GM21367 (cell line): ENCODE measurements around the gene ADAMTS20.

Experiments
- ATAC-seq: cut with Tn5 transposase; IDR thresholded peaks from one replicate; pipeline ENCODE4 v1.9.1; 2021; ENCODE audit not compliant: unreplicated experiment

ADAMTS20 gene

DNA sequence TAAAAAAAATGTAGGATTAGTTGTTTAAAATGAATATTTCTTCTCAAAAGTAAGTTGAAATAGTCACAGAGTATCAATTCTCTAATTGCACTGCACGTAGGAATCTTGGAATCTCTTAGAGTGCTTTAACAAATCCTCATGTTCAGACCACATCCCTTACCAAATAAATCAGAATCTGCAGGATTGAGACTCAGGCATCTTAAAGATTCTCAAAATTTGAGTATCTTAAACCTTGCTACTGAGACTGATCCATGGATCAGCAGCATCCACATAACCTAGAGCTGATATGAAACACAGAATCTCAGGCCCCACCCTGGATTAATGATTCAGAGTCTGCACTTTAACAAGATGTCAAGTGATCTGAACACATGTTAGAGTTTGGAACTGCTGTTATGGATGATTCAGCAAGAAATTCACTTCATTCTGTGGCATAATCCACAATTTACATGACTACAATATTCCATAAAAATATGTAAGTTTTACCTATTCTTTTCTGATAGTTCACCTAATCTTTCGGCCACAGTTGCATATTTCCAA, 58.7 kb downstream of the ADAMTS20 start:
- ATAC-seq, result no peak

DNA sequence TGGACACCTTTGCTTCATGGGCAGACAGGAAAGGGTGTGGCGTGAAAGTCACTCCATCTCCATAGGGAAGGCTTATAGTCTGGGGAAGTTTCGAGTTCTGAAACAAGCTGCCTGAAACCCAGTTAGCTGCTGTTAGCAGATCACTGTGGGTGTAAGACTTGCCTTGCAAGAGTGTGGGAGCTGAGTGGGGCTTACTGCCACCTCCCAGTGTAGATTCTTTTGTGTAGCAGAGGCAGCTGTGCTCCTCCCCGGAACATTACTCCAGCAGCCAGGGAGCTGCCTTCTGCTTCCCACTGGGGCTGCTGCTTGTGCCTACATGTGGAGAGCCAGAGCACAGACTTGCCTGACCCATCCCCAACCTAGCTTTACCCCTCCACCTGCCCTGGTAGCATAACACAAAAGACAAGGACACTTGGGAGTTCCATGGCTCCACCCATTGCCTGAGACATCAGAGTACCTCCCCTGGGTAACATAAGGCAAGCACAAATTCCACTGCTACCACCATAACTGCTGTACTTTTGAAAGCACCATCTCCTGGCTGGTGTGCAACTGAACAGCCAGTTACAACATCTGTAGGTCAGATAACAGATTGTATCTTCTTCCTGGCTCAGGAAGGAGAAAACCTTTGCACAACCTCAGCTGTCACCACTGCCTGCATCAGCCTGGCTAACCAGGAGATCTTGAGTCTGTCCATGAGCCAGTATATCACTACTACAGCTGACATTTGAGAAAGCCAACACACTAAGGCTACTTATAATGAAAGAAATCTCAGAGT, 69.5 kb downstream of the ADAMTS20 start:
- no peak for ATAC-seq

DNA sequence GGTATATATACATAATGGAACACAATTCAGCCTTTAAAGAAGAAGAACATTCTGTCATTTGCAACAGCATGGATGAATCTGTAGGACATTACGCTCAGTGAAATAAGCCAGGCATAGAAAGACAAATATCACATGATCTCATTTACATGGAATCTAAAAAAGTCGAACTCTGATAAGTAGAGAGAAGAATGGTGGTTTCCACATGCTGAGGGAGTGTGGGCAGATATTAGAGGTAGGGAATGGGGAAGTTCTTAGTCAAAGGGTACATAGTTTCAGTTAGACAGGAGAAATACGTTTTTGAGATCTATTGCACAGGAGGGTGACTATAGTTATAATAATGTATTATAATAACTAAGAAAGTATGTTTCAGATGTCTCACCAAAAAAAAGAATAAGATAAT, 71.4 kb downstream of the ADAMTS20 start:
- no peak for ATAC-seq

DNA sequence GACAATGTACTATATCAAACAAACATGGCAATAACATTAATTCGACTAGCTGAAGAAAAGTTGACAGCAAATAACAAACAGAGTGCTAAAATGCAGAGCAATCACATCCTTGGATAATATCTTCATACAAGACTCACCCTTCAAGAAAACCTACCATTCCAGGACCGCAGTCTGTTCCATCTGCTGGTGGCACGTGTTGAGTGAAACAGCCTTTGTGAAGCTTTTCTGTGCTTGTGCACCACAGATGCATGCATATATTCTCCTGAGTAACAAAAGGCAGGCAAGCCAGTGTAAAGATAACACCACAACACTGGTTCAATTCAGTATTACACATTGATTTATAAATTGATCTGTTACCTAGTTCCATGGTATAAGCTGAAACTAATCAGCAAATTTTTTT, 89.3 kb downstream of the ADAMTS20 start:
- no peak for ATAC-seq

DNA sequence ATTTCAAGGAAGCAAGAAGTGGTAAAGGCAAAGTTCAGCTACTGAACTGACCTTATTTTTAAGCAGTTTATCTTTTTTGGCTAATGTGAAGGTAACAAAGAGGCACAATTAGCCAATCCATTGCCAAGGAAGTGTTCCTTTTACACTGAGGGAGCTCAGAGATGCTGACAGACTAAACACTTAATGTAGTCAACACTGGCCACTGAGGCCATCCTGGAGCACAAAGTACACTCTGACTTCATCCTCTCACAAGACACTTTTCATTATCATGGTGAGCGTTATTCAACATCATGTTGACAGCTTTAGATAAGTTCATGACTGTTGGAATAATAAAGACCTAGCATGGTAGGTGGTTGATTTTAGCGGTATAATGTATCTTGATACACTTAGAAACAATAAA, 89.9 kb downstream of the ADAMTS20 start:
- ATAC-seq, result no peak

DNA sequence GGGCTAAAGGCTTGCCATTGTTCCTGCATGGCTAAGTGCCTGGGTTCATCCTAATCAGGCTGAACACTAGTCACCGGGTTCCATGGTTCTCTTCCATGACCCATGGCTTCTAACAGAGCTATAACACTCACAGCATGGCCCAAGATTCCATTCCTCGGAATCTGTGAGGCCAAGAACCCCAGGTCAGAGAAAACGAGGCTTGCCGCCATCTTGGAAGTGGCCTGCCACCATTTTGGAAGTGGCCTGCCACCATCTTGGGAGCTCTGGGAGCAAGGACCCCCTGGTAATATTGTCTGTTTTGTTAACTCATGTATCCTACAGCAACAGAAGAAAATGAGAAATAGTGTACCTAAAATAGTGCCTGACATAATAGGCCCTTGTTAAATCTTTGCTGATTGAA, 92.7 kb downstream of the ADAMTS20 start:
- ATAC-seq, result no peak

DNA sequence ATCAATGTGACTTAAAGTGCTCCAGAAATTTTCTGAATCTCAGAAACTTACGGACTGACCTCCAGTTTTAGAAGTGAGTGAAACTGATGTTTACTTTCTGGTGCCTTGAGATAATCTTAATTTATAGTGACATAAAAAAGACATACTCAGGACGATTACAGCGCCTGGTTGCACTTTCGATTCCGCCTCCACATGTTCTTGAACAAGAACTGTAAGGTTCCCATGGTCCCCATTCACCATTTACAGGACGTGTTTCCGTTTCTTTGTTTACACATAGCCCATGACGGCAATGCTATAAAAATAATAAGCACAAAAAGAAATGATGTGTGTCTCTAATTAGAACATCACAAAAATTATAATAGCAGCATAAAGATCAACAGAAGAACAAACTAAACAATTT, 98.2 kb downstream of the ADAMTS20 start:
- no peak for ATAC-seq

DNA sequence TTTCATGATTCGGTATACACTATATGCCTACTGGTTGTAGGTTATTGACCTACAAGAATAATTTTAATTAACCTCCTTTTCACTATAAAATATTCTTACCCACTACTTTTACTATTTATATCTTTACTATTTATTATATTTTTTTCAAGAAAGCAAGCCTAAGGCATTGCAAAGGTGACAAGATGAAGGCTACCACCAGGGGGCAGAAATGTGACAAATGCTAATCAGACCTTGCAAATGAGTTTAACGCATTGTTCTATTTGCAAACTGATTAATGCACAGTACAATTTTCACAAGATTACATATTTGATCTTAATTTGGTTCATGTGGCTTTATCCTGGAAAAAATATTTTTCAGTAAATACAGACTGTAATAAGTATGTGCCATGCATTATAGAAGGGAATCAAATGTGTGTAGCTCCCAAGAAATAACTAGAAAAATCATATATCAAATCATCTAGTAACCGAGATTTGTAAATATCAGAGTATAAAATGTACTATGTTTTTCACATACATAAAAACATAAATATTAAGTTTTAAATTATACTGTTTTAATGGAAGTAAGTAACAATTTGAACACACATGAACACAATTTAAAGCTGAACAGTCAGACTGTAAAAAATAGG, 107.0 kb downstream of the ADAMTS20 start:
- ATAC-seq, result peak; percentile 62

DNA sequence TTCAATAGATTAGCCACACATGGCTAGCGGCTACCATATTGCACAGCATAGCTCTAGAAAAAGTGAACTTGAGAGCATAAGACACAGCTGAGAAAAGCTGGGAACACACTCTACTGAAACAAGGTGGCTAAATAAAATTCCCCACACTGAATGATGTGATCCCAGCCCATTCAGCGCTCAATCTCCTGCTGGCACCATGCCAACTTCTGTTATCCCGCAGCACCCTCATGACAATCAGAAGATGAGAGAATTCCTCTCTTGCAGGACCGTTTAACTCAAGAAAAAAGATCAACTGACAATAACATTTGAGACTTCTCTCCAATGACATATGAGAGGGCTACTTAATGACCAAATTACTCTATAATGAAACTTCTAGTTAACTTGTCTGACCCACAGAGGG, 115.4 kb downstream of the ADAMTS20 start:
- ATAC-seq, result no peak

DNA sequence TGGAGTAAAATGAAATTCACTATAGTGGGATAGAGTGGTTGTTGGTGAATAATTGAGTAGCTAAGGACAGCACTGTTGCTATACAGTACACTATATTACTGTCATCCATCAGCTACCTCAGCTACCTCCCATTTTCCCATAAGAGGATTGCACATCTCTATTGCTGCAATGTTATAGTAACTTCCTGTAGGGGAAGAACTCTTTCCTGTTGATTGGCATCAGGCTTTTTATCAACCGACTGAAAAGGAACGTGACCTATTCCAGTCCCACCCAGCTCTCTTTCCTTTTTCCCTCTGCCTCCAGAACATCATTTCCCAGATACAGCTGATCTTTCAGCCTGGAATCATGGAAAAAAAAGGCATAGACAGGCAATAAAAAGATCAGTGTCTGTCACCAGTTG, 117.4 kb downstream of the ADAMTS20 start:
- ATAC-seq, result no peak

DNA sequence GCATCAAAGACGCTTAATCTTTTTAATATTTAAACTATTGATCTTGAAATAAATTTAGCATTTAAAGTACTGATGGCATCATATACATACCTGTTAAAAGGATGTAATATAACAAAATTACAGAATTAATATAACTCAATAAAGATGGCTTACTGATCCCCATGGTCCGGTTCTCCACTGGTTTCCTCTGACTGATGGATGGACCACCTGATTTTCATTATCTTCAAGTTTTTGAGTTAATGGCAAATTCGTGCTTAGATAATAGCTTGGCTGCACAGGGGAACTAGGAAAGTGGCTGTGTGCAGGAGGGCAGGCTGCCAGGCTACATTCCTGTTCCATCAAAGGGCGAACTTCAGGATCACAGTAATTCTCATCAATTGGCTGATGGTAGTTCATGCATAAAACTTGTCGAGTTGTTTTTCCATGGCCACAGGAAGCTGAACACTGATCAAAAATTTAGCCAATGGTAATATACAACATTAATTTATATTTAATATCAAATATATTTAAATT, 123.9 kb downstream of the ADAMTS20 start:
- no peak for ATAC-seq

DNA sequence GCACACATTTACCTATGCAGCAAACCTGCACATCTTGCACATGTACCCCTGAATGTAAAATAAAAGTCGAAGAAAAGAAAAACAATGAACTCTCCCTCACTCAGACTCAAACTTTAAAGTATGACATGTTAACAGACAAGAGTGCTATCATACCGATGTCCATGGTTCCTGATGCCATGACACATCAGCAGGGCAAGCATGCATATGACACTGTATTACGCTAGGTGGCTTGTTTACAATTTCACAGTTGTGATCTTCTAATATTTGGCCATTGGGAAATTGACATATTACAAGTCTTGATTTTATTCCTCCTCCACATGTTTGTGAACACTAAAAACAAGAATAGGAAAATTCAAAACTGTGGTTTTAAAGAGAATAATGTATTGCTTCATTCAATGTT, 126.6 kb downstream of the ADAMTS20 start:
- ATAC-seq, result no peak

DNA sequence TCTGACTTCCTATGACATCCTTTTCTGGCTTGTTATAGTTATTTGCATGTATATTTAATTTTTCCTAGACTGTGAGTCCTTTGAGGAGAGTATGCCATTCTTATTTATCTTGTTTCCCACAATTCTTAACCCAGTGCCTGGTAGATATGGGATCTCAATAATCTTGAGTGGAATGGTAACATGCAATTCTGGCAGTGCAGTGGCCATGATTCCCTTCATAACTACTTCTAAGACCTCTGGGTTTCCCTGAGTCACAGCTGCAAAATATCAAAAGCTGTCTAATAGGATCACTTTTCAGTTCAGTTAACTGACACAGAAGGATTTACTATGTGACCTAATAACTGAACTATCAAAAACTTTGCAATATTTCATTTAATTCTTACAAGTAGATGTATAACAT, 135.0 kb downstream of the ADAMTS20 start:
- ATAC-seq, result no peak

DNA sequence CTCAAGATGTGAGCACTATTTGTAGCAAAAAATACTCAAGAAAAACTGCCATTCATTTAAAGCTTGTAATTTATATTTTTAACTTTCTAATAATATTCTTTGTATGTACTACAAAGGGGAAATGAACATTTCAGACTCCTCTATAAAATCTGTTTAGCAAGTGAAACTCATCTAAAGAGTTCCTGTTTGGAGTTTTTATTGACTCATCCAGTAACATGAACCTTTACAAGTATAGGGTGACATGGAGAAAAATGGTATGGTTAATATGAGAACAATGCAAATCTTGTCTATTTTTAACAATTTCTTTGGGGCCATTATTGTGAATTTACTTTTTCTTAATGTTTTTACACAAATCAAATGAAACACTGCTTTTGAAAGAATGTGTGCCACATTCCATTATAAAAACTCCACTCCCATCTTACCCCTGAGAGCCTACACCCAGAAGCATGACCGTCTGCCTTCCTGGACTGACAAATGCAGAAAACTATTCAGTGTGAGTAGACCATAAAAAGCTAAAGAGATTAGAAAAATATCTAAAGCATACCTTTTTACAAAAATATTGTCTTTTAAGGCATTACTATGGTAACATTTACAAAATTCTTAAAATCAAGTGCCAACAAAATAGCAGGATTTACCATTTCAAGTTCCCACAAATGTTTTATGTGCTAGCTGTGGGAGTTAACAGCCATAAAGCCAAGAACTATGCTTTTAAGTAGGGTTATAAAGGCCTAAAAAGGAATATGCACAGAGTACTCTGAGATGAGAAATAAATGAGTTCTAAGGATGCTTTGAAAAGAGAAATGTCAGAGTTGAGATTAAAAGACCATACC, 144.0 kb downstream of the ADAMTS20 start:
- ATAC-seq, result peak; percentile 64

DNA sequence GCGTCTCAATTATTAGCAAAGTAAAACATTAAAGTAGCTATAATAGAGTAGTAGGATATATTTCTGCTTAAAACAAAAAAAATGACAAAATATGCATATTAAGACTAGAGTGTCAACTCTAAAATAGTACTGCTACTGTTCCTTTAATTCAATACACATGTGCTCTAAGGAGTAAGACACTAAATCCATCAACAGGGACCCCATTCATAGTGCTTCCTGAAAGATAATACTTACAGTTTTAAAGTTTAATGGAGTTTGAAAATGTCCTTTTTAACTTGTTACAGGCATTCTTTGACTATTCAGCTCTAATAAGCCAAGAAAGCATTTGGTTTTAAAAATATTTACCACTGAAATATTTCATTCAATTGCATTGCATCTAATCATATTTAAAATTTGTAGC, 145.2 kb downstream of the ADAMTS20 start:
- ATAC-seq, result no peak

DNA sequence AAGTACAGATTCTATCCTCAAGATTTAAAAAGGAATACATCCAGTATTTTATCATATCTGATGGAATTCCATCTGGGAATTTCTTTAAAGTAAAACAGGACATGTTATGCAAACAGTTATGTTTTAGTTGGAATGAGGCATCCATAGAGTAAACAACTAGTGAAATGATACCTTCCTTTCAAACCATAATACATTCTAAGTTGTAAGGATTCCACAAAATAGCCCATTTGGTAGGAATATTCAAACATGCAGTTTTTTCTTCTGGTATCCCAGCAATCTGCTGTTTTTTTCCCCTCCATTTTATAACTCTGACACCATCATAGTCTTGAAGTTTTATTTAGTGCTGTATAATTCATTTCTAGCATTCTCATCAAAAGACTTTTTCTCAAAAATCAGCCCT, 149.6 kb downstream of the ADAMTS20 start:
- ATAC-seq, result no peak

DNA sequence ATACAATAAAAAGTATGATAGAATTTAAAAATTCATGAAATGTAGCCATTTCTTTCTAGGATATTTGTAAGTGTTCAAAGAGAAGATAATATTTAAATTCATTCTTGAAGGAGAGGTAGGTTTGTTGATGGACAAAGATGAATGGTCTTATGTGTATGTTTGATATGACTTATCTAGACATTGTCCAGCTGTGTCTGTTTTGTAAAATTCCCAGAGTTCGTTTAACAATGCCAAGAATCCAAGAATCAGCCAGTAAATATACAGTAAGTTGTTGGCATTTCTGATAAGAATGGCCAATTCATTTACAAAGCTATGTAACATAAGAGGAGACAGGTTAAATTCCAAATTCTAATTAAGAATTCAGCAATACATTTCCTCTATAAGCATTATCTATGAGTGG, 150.9 kb downstream of the ADAMTS20 start:
- ATAC-seq, result no peak

DNA sequence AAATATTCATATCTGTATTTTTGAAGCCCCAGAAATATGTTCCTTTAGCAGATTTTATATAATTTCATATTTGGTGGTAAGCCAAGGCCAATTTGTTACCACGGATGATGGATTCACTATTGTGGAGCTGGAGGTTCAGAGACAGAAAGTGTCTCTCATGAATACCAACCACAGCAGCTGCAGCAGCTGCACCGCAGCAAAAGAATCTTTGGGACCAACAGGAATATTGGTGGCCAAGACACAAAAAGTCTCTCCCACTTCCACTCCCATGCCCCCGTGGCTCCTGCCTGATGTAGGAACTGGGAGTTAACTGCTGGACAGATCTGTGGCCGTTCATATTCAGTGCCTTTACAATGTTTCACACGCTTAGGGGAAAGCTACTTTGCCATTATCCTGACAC, 155.3 kb downstream of the ADAMTS20 start:
- no peak for ATAC-seq

DNA sequence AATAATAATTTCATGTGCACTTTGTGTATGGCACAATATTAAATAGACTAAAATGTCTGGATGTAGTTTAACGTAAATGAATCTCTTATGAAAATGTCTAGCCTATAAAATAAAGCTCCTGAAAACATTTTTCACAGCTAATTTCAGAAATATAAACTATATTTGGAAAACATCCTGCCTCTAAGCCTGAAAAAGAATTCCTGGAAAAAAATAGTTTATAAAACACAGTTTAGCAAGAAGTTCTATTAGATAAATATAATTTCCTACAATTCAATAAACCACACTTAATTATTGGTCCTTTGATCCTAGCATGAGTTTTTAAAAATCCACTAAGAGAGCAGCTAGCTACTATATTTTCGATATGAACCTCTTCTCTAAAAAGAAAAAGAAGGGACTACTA, 159.9 kb downstream of the ADAMTS20 start:
- no peak for ATAC-seq

DNA sequence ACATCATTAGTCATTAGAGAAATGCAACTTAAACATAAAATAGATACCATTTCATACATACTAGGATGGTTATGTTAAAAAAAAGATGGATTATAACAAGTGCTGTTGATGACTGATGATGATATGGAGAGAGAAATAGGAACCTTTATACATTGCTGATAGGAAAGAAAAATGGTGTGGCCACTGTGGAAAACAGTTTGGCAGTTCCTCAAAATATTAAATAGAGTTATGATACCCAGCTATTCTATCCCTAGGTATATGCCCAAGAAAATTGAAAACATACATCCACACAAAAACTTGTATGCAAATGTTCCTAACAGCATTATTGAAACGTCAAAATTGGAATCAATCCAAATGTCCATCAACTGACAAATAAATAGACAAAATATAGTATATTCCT, 170.1 kb downstream of the ADAMTS20 start:
- ATAC-seq, result no peak

DNA sequence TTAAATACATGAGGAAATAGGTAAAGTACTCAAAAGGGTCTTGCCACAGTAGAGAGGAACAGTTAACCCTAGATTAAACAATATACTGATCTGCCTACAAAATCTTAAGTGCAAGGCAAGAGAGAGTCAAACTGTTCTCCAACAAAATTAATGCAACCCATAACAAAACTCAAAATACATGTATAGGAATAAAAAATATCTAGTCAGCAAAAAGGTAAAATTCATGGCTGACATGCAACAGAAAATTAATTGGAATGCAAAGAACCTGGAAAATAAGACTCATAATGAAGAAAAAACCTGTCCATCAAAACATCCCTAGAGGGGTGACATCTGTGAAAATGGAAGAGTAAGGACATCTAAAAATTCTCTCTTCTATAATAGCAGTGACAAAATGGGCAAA, 173.6 kb downstream of the ADAMTS20 start:
- no peak for ATAC-seq

DNA sequence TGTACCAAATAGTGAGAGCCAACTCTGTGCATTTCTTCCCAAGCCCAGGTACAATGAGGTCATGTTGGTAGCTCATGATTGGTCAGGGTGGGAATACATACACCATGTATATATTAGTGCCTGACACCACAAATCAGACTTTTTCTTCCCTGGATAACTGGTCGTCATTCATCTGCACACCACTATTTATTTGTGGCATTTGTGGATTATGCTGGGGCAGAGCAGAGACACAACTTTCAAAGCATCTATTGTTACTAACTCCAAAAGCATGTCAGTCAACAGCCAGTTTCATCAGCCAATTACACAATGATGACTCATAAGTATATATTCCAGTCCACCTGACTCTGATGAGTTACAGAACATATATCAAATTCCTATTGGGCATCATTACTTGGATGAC, 181.7 kb downstream of the ADAMTS20 start:
- ATAC-seq, result no peak
